Subcutaneous abdominal adipose tissue (tissue), 5 donors: ENCODE results near the gene MAPRE3.

Experiments used
- H3K27ac ChIP-seq: one replicate; pipeline ENCODE4 v1.7.0; 2013; ENCODE audit warnings: low read depth, mild to moderate bottlenecking, inconsistent platforms, low read length, moderate library complexity
- H3K27me3 ChIP-seq, 5 donors: one replicate each; pipeline ENCODE4 v1.7.0; 2013; ENCODE audit warnings: low read length in 5 of 5, inconsistent platforms in 1 of 5; ENCODE audit not compliant: control insufficient read depth in 5 of 5, insufficient read depth in 4 of 5
- H3K36me3 ChIP-seq, 5 donors: one replicate each; pipeline ENCODE4 v1.7.0; 2013; ENCODE audit warnings: low read length in 5 of 5; ENCODE audit not compliant: control insufficient read depth in 5 of 5, insufficient read depth in 5 of 5
- H3K4me1 ChIP-seq, 5 donors: one replicate each; pipeline ENCODE4 v1.7.0; 2013; ENCODE audit warnings: low read length in 5 of 5, mild to moderate bottlenecking in 3 of 5, moderate library complexity in 1 of 5; ENCODE audit not compliant: control insufficient read depth in 5 of 5, insufficient read depth in 5 of 5
- H3K4me3 ChIP-seq, 5 donors: one replicate each; pipeline ENCODE4 v1.7.0; 2013; ENCODE audit warnings: low read length in 5 of 5, low read depth in 1 of 5
- H3K9ac ChIP-seq, 5 donors: one replicate each; pipeline ENCODE4 v1.7.0; 2013; ENCODE audit warnings: low read length in 5 of 5, mild to moderate bottlenecking in 4 of 5, moderate library complexity in 3 of 5
- H3K9me3 ChIP-seq, 5 donors: one replicate each; pipeline ENCODE4 v1.7.0; 2013; ENCODE audit warnings: low read length in 5 of 5; ENCODE audit not compliant: control insufficient read depth in 5 of 5
- donor health status: healthy.
- donor health status: healthy.
- donor health status: healthy.
- donor health status: healthy.
- donor health status: healthy.

MAPRE3 gene

DNA sequence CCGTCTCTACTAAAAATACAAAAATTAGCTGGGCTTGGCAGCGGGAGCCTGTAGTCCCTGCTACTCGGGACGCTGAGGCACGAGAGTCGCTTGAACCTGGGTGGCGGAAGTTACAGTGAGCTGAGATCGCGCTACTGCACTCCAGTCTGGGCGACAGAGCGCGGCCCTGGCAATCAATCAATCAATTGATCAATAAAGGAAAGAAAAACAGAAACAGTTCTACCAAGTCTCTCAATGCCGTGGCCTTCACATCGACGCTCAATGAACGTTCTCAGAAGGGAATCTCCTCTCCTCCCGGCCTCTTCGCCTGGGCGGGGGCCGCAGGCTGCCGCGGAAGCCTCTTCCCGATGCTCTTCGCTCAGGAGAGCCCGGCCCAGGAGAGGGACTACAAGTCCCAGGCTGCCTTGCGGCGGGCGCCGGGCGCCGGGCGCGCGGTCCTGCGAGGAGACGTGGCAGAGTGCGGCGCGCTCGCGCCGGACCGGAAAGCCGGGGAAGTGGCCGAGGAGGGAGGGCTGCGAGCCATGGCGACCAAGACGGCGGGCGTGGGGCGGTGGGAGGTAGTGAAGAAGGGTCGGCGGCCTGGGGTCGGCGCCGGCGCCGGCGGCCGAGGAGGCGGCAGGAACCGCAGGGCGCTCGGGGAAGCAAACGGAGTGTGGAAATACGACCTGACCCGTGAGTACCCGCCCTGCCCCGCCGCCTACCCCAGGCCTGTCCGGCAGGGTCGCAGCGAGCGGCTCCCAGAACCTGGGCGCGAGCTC, 62.2 kb downstream of the MAPRE3 start, which contains the start of gene TMEM214:
TMEM214 (plus strand) TSS at position 471 of the 758 bp plus-strand sequence; CDS start at position 522, 51 bp downstream.
- Histone ChIP-seq H3K36me3 (peaks cover 0 to 48% (median 32%) of the 10 kb centered on the region in 5 donors), H3K27ac (peak within 1 kb of the TSS; percentile 76), H3K9me3 (no peaks in the 10 kb centered on the region), H3K4me3 (peak within 1 kb of the TSS; percentile 90 to 98 (median 97)), H3K27me3 (no peaks in the 10 kb centered on the region), H3K9ac (peak within 1 kb of the TSS; percentile 90 to 99 (median 96)), H3K4me1 (peaks cover 2 to 47% (median 38%) of the 10 kb centered on the region in 5 donors)

DNA sequence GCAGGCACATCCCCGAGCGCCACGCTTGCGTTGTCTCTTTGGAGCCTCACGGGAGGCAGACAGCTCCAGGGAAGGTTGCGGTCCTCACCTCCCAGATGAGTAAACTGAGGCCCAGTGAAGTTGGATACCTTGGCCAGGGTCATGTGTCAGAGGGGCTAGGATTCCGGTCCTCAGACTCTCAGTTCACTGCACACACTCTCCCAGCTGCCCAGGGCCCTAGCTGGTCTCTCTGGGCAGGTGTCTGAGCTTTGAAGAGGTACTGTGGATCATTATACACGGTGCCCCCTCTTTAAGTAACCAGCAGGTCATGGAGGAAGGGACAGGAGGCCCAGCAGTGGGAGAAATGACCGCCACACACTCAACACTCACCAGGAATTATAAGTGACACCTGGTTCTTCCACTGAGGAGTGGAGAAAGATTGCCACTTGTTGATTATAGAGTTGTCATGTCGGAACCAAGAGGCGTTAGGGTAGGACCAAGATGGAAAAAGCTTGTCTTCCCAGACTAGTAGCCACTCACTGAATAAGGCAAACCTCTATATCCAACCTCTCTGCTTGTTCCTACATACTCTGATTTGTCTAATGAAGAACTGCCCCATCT, 62.9 kb downstream of the MAPRE3 start:
- H3K9me3 ChIP-seq, result no peaks in the 10 kb centered on the region
- peaks cover 2 to 47% (median 38%) of the 10 kb centered on the region in 5 donors for H3K4me1 ChIP-seq
- peak overlapping the region; percentile 90 to 98 (median 97) for H3K4me3 ChIP-seq
- peak overlapping the region; percentile 76 for H3K27ac ChIP-seq
- no peaks in the 10 kb centered on the region for H3K27me3 ChIP-seq
- H3K9ac ChIP-seq, result peak overlapping the region; percentile 90 to 99 (median 96)
- peaks cover 0 to 49% (median 35%) of the 10 kb centered on the region in 5 donors for H3K36me3 ChIP-seq

DNA sequence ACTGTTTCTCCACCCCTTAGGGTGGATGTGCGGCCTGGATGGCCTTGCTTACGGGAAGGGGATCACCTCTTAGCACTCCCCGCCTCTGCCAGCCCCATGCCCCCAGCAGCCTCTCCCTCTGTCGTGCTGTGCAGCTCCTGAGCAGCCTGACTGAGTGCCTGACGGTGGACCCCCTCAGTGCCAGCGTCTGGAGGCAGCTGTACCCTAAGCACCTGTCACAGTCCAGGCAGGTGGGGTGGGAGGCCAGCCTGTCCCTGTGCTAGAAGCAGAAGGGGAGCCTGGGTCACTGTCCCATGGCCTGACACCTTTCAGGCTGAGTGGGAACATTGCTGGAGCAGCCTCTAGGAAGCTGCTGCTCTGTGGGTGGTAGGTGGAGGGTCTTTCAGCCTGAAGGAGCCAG, 67.6 kb downstream of the MAPRE3 start:
- Histone ChIP-seq H3K4me1 (peaks cover 2 to 28% (median 25%) of the 10 kb centered on the region in 5 donors), H3K27ac (no peak overlapping the region), H3K9me3 (no peaks in the 10 kb centered on the region), H3K36me3 (peaks cover 0 to 72% (median 67%) of the 10 kb centered on the region in 5 donors), H3K9ac (no peak overlapping the region), H3K4me3 (no peak overlapping the region), H3K27me3 (no peaks in the 10 kb centered on the region)

DNA sequence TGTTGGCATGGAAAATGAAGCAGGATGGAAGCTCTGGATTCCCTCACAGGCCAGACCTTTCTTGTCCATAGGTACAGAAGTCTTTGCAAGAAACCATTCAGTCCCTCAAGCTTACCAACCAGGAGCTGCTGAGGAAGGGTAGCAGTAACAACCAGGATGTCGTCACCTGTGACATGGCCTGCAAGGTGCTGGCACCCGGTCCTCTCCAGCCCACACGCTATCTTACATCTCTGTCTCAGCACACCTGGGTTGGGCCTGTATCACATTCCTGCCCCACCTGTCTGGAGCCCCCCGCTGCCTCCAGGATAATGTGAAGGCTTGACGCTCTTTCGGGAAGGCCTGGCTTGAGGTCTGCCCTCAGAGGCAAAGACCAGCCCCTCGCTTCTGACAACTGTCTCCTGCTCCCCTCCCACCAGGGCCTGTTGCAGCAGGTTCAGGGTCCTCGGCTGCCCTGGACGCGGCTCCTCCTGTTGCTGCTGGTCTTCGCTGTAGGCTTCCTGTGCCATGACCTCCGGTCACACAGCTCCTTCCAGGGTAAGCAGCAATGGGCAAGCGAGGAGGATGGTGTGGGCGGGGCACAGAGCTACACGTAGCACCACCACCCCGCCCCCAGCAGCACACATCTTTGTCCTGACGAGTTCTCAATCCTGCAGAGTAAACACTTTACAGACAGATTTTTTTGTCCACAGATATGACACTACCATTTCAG, 68.3 kb downstream of the MAPRE3 start:
- no peak overlapping the region for H3K4me3 ChIP-seq
- H3K27me3 ChIP-seq, result no peaks in the 10 kb centered on the region
- H3K4me1 ChIP-seq, result peaks cover 2 to 20% (median 17%) of the 10 kb centered on the region in 5 donors
- H3K9me3 ChIP-seq, result no peaks in the 10 kb centered on the region
- H3K27ac ChIP-seq, result no peak overlapping the region
- no peak overlapping the region for H3K9ac ChIP-seq
- H3K36me3 ChIP-seq, result peaks cover 0 to 72% (median 67%) of the 10 kb centered on the region in 5 donors

DNA sequence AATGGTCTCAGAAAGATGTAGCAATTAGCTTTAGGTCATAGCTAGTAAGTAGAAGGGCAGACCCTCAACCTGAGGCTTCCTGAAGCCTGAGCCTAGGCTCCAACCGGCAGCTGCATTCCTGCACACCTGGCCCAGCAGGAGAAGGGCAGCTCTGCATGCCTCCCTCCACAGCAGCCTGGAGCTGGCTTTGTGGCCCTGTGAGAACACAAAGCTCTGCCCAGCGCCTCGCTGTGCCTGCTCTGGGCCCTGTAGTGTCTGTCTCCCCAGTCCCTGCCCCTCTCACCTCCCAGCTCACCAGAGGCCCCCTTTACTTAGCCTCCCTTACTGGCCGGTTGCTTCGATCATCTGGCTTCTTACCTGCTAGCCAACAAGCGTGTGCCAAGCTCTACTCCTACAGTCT, 69.0 kb downstream of the MAPRE3 start:
- Histone ChIP-seq H3K27me3 (no peaks in the 10 kb centered on the region), H3K9ac (no peak overlapping the region), H3K4me3 (no peak overlapping the region), H3K36me3 (peaks cover 0 to 72% (median 67%) of the 10 kb centered on the region in 5 donors), H3K4me1 (peaks cover 0 to 13% (median 11%) of the 10 kb centered on the region in 5 donors), H3K9me3 (no peaks in the 10 kb centered on the region), H3K27ac (no peak overlapping the region)

DNA sequence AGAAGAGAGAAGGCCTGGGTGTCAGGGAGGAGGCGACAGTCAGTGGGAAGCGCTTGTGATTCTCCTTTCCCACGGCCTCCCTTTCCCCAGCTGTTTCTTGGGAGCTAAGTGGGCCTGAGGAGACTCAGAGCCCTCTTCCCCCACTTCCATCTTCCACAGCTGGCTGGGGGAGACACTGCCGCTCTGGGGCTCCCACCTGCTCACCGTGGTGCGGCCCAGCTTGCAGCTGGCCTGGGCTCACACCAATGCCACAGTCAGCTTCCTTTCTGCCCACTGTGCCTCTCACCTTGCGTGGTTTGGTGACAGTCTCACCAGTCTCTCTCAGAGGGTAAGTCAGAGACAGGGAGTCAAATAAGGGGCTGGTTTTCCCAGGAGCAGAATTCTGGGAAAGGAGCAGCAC, 69.4 kb downstream of the MAPRE3 start:
- Histone ChIP-seq H3K36me3 (peaks cover 0 to 70% (median 67%) of the 10 kb centered on the region in 5 donors), H3K4me3 (no peak overlapping the region), H3K27ac (no peak overlapping the region)

DNA sequence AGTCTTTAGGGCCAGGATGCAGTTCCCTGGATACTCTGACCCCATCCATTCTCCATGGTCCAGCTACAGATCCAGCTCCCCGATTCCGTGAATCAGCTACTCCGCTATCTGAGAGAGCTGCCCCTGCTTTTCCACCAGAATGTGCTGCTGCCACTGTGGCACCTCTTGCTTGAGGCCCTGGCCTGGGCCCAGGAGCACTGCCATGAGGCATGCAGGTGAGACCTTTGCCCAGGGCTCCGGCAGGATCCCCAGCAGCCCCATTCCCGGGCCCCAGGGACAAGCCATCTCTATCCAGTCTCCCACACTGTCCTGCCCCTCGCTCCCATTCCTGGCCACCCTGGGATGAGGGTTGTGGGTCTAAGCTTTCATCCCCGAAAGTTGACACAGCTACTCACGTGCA, 69.8 kb downstream of the MAPRE3 start:
- H3K4me3 ChIP-seq, result no peak overlapping the region
- peaks cover 0 to 65% (median 64%) of the 10 kb centered on the region in 5 donors for H3K36me3 ChIP-seq
- H3K9me3 ChIP-seq, result no peaks in the 10 kb centered on the region
- peaks cover 0 to 5% (median 3%) of the 10 kb centered on the region in 5 donors for H3K4me1 ChIP-seq
- H3K27me3 ChIP-seq, result no peaks in the 10 kb centered on the region
- H3K9ac ChIP-seq, result no peak overlapping the region
- no peak overlapping the region for H3K27ac ChIP-seq

More for the DNA sequence above, 69.4 kb downstream of the MAPRE3 start:
- H3K9ac ChIP-seq, result no peak overlapping the region
- H3K9me3 ChIP-seq, result no peaks in the 10 kb centered on the region
- H3K27me3 ChIP-seq, result no peaks in the 10 kb centered on the region
- H3K4me1 ChIP-seq, result peaks cover 0 to 9% (median 7%) of the 10 kb centered on the region in 5 donors

DNA sequence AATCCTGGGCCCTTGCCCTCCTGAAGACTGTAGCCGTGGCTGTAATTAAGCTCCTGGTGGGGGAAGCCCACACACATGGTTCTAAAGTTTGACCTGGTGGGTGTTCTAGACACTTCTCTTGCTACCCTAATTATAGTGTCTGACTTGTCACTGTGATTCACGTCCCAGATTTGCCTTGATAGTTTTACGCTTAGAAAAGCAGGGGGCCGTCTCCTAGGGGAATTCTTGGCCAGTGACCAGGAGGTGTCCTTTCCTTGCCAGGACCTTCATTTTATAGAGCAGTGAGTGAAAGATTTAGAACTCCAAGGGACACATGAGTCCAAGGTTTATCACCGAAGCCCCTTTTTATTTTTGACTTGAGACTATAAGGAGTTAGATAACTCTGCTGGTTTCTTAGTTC, 71.3 kb downstream of the MAPRE3 start:
- Histone ChIP-seq H3K9me3 (no peaks in the 10 kb centered on the region), H3K9ac (no peak overlapping the region), H3K4me3 (no peak overlapping the region), H3K36me3 (peaks cover 0 to 51% (median 49%) of the 10 kb centered on the region in 5 donors), H3K27ac (no peak overlapping the region), H3K4me1 (no peaks in the 10 kb centered on the region), H3K27me3 (no peaks in the 10 kb centered on the region)

DNA sequence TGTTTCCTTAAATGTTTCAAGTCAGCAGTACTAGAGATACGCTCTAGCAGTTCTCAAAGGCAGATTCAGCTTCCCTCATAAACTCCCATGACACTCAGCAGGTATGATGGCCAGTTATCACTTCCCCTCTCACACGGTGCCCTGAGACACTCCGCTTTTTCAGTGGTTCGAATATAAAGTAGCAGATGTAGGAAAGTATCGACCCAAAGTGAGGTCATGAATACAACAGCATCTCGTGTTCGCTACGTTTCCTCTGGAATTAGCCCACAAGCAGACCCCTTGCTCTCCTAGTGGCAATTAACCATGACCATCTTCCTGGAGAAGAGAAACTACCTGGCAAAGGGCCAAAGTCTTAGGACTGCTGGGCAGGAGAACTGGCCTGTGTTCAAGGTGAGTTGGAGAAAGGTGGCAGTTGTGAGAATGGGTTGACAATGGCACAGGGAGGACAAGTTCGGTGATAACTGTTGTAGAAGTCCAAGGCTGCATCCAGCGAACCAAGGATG, 71.8 kb downstream of the MAPRE3 start:
- no peak overlapping the region for H3K27ac ChIP-seq
- no peaks in the 10 kb centered on the region for H3K9me3 ChIP-seq
- H3K36me3 ChIP-seq, result peaks cover 0 to 46% (median 44%) of the 10 kb centered on the region in 5 donors
- H3K9ac ChIP-seq, result no peak overlapping the region
- no peak overlapping the region for H3K4me3 ChIP-seq
- H3K27me3 ChIP-seq, result no peaks in the 10 kb centered on the region
- H3K4me1 ChIP-seq, result no peaks in the 10 kb centered on the region
